K562 (cell line): ENCODE data around the gene SGK1. TPM values are rescaled to one million over a fixed set of nuclear protein-coding genes. Genes with fewer than 3 reads are reported as not detected.

Source experiments
- HNRNPL ChIP-seq: fragments of 200-400 bp; formaldehyde crosslinking; IDR thresholded peaks from 2 replicates; pipeline ENCODE4 v1.6.1; 2017; ENCODE audit warnings: low read depth, mild to moderate bottlenecking, low read length
- HNRNPUL1 ChIP-seq: fragments of 200-400 bp; formaldehyde crosslinking; IDR thresholded peaks from 2 replicates; pipeline ENCODE4 v1.6.1; 2017; ENCODE audit warnings: low read length
- MAFF ChIP-seq: IDR thresholded peaks from 2 replicates; pipeline ENCODE4 v1.6.1; 2012; ENCODE audit warnings: low read length, improper control_type of control experiment
- PURB ChIP-seq: sonication (generic); formaldehyde crosslinking; IDR thresholded peaks from 2 replicates; pipeline ENCODE4 v1.9.0; 2021; ENCODE audit warnings: low read depth, mild to moderate bottlenecking, missing genetic modification reagents
- TCF7L2 ChIP-seq: fragments of 150-350 bp; IDR thresholded peaks from 2 replicates; pipeline ENCODE4 v1.6.1; 2016; ENCODE audit warnings: low read depth, mild to moderate bottlenecking, low read length, moderate library complexity
- ZNF133 ChIP-seq: fragments of 250-450 bp; sonication (Bioruptor Pico); IDR thresholded peaks from 2 replicates; pipeline ENCODE4 v1.4.0; 2020; ENCODE audit warnings: mild to moderate bottlenecking
- ZNF583 ChIP-seq: fragments of 250-450 bp; sonication (Bioruptor Pico); IDR thresholded peaks from 2 replicates; pipeline ENCODE4 v1.4.0; 2020
- ZNF584 ChIP-seq: fragments of 200-800 bp; sonication (Bioruptor generic); IDR thresholded peaks from 2 replicates; pipeline ENCODE4 v1.6.1; 2016; ENCODE audit warnings: low read depth, mild to moderate bottlenecking, missing genetic modification characterization, missing compliant biosample characterization
- ZNF75A ChIP-seq: fragments of 450-650 bp; formaldehyde crosslinking; IDR thresholded peaks from 2 replicates; pipeline ENCODE4 v1.4.0; 2020; ENCODE audit warnings: mild to moderate bottlenecking
- polyA plus RNA-seq, 8 experiments: library from polyadenylated mRNA; depleted of rRNA in 4 of 8; stranded (reverse) in 5 of 8; unstranded in 3 of 8; fragments of >200 nt; fragmentation: Nextera tagmentation in 2 of 8; fragmentation: Illumina TruSeq in 1 of 8; extraction: Ambion mirVana in 2 of 8; extraction: Trizol in 1 of 8; gene quantifications; 2 replicates each; pipeline versions ENCODE4 v1.2.1 to v1.2.3, GENCODE V29; 2011 to 2014; ENCODE audit warnings: inconsistent platforms in 1 of 8, missing spikeins in 1 of 8
- total RNA-seq, 7 experiments: library from RNA; depleted of rRNA in 6 of 7; stranded (reverse); fragments of >200 nt in 6 of 7; fragmentation: Illumina TruSeq in 2 of 7; extraction: Trizol in 2 of 7; gene quantifications; 2 replicates each; pipeline versions ENCODE4 v1.2.1 to v1.2.3, GENCODE V29; 2011 to 2021; ENCODE audit warnings: low replicate concordance in 1 of 7
- TF ChIP-seq, protein P1 (sequence below), 2 experiments: IDR thresholded peaks in 1 of 2; conservative IDR thresholded peaks in 1 of 2; 2 replicates each; pipeline ENCODE4 v1.6.1; 2016; ENCODE audit warnings: low read depth in 2 of 2, mild to moderate bottlenecking in 1 of 2, missing compliant biosample characterization in 1 of 2, missing genetic modification characterization in 1 of 2, moderate library complexity in 1 of 2
- TF ChIP-seq, protein P2 (sequence below): sonication (generic); formaldehyde crosslinking; IDR thresholded peaks from 2 replicates; pipeline ENCODE4 v1.8.0; 2022; ENCODE audit warnings: missing genetic modification reagents, mild to moderate bottlenecking, moderate library complexity, borderline replicate concordance
- TF ChIP-seq, protein P3 (sequence below): fragments of 250-450 bp; sonication (Bioruptor Pico); IDR thresholded peaks from 2 replicates; pipeline ENCODE4 v1.4.0; 2020
- TF ChIP-seq, protein P4 (sequence below): fragments of 250-450 bp; sonication (Bioruptor Pico); IDR thresholded peaks from 2 replicates; pipeline ENCODE4 v1.8.0; 2021; ENCODE audit warnings: moderate library complexity, mild to moderate bottlenecking, inconsistent platforms
- TF ChIP-seq, protein P5 (sequence below): fragments of 450-650 bp; conservative IDR thresholded peaks from 2 replicates; pipeline ENCODE4 v1.6.1; 2016; ENCODE audit warnings: missing genetic modification characterization, low read depth, mild to moderate bottlenecking, control low read depth, missing compliant biosample characterization
- TF ChIP-seq, protein P6 (sequence below): fragments of 250-450 bp; sonication (Bioruptor Pico); IDR thresholded peaks from 2 replicates; pipeline ENCODE4 v1.8.0; 2022; ENCODE audit warnings: moderate library complexity, mild to moderate bottlenecking, inconsistent platforms

SGK1 gene
- total and polyA plus RNA-seq, 9 of the 15 experiments (the other 6 are each of a cell fraction or from before 2014, with no cell fraction given): 3.5 to 7.2 (median 3.9) TPM

DNA sequence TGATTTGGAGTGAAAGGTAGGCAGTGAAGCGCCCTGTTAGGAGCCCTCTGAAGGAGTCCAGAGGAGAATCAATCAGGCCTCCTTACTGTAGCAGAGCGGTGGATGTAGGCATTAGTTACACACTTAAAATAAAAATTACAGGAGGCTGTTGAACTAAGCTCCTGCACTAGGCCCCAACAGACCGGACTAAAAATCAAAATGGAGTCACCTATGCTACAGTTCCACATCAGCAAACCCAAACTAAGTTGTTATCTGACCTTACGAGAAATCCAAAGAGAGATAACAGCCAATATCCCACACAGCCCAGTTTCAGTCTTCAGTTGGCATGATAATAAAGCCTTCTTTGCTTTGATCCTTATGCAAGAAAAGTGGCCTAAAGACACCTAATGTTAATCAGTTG, 26.8 kb downstream of the SGK1 start (continued):
- TF ChIP-seq, protein P1, sequence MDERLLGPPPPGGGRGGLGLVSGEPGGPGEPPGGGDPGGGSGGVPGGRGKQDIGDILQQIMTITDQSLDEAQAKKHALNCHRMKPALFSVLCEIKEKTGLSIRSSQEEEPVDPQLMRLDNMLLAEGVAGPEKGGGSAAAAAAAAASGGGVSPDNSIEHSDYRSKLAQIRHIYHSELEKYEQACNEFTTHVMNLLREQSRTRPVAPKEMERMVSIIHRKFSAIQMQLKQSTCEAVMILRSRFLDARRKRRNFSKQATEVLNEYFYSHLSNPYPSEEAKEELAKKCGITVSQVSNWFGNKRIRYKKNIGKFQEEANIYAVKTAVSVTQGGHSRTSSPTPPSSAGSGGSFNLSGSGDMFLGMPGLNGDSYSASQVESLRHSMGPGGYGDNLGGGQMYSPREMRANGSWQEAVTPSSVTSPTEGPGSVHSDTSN (CRISPR knock-in tag; IDR thresholded peaks at IDR 0.05; ENCODE audit: low read depth): no peak
- TF ChIP-seq, protein P1 (tag; conservative IDR thresholded peaks at IDR 0.05; ENCODE audit: low read depth): peak; percentile 50; the same call in 1 of the 2 replicates
- TF ChIP-seq HNRNPUL1: no peak
- TF ChIP-seq, protein P2, sequence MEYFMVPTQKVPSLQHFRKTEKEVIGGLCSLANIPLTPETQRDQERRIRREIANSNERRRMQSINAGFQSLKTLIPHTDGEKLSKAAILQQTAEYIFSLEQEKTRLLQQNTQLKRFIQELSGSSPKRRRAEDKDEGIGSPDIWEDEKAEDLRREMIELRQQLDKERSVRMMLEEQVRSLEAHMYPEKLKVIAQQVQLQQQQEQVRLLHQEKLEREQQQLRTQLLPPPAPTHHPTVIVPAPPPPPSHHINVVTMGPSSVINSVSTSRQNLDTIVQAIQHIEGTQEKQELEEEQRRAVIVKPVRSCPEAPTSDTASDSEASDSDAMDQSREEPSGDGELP (CRISPR knock-in tag): no peak
- TF ChIP-seq ZNF583 (CRISPR knock-in tag): peak; percentile 96
- TF ChIP-seq PURB: no peak
- no peak for TF ChIP-seq HNRNPL
- TF ChIP-seq, protein P3, sequence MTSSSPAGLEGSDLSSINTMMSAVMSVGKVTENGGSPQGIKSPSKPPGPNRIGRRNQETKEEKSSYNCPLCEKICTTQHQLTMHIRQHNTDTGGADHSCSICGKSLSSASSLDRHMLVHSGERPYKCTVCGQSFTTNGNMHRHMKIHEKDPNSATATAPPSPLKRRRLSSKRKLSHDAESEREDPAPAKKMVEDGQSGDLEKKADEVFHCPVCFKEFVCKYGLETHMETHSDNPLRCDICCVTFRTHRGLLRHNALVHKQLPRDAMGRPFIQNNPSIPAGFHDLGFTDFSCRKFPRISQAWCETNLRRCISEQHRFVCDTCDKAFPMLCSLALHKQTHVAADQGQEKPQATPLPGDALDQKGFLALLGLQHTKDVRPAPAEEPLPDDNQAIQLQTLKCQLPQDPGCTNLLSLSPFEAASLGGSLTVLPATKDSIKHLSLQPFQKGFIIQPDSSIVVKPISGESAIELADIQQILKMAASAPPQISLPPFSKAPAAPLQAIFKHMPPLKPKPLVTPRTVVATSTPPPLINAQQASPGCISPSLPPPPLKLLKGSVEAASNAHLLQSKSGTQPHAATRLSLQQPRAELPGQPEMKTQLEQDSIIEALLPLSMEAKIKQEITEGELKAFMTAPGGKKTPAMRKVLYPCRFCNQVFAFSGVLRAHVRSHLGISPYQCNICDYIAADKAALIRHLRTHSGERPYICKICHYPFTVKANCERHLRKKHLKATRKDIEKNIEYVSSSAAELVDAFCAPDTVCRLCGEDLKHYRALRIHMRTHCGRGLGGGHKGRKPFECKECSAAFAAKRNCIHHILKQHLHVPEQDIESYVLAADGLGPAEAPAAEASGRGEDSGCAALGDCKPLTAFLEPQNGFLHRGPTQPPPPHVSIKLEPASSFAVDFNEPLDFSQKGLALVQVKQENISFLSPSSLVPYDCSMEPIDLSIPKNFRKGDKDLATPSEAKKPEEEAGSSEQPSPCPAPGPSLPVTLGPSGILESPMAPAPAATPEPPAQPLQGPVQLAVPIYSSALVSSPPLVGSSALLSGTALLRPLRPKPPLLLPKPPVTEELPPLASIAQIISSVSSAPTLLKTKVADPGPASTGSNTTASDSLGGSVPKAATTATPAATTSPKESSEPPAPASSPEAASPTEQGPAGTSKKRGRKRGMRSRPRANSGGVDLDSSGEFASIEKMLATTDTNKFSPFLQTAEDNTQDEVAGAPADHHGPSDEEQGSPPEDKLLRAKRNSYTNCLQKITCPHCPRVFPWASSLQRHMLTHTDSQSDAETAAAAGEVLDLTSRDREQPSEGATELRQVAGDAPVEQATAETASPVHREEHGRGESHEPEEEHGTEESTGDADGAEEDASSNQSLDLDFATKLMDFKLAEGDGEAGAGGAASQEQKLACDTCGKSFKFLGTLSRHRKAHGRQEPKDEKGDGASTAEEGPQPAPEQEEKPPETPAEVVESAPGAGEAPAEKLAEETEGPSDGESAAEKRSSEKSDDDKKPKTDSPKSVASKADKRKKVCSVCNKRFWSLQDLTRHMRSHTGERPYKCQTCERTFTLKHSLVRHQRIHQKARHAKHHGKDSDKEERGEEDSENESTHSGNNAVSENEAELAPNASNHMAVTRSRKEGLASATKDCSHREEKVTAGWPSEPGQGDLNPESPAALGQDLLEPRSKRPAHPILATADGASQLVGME (CRISPR knock-in tag): 0 out of 2 replicates have a peak, but pooled peaks have one; percentile 50
- no peak for TF ChIP-seq TCF7L2
- TF ChIP-seq, protein P4, sequence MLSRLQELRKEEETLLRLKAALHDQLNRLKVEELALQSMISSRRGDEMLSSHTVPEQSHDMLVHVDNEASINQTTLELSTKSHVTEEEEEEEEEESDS (CRISPR knock-in tag): peak; percentile 44; the same call in 1 of the 2 replicates
- TF ChIP-seq ZNF75A (CRISPR knock-in tag): peak; percentile 59; the same call in 1 of the 2 replicates
- TF ChIP-seq MAFF: no peak
- TF ChIP-seq ZNF133: no peak
- peak; percentile 73; the same call in 1 of the 2 replicates for TF ChIP-seq ZNF584 (CRISPR knock-in tag)
- TF ChIP-seq, protein P5, sequence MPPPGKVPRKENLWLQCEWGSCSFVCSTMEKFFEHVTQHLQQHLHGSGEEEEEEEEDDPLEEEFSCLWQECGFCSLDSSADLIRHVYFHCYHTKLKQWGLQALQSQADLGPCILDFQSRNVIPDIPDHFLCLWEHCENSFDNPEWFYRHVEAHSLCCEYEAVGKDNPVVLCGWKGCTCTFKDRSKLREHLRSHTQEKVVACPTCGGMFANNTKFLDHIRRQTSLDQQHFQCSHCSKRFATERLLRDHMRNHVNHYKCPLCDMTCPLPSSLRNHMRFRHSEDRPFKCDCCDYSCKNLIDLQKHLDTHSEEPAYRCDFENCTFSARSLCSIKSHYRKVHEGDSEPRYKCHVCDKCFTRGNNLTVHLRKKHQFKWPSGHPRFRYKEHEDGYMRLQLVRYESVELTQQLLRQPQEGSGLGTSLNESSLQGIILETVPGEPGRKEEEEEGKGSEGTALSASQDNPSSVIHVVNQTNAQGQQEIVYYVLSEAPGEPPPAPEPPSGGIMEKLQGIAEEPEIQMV: peak; percentile 89
- TF ChIP-seq, protein P6, sequence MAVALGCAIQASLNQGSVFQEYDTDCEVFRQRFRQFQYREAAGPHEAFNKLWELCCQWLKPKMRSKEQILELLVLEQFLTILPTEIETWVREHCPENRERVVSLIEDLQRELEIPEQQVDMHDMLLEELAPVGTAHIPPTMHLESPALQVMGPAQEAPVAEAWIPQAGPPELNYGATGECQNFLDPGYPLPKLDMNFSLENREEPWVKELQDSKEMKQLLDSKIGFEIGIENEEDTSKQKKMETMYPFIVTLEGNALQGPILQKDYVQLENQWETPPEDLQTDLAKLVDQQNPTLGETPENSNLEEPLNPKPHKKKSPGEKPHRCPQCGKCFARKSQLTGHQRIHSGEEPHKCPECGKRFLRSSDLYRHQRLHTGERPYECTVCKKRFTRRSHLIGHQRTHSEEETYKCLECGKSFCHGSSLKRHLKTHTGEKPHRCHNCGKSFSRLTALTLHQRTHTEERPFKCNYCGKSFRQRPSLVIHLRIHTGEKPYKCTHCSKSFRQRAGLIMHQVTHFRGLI (CRISPR knock-in tag): peak; percentile 95
